Smooth muscle cell (in vitro differentiated cells): ENCODE results near the gene PAFAH1B2. TPM values are rescaled to one million over a fixed set of nuclear protein-coding genes. Genes with fewer than 3 reads are reported as not detected.
A peak's percentile ranks its signal among the peaks of the same experiment; 100 is the strongest.

Experiments used
- DNase-seq: peaks from one replicate; lab custom pipeline; 2025; ENCODE audit not compliant: unreplicated experiment; lab: John Stamatoyannopoulos, UW
- H2AFZ ChIP-seq: fragments of 200-600 bp; sonication (generic); 2 replicates; pipeline ENCODE4 v1.6.0; 2016; ENCODE audit warnings: antibody characterized with exemption, low read depth, mild to moderate bottlenecking
- H3F3A ChIP-seq: fragments of 200-600 bp; sonication (generic); 2 replicates; pipeline ENCODE4 v1.6.0; 2017; ENCODE audit warnings: antibody characterized with exemption, low read depth
- H3K27ac ChIP-seq: fragments of 200-600 bp; sonication (generic); 2 replicates; pipeline ENCODE4 v1.5.1; 2016; ENCODE audit warnings: low read depth, mild to moderate bottlenecking
- H3K27me3 ChIP-seq: fragments of 200-600 bp; sonication (generic); 2 replicates; pipeline ENCODE4 v1.6.1; 2016; ENCODE audit warnings: low read depth, mild to moderate bottlenecking
- H3K36me3 ChIP-seq: fragments of 200-600 bp; sonication (generic); 2 replicates; pipeline ENCODE4 v1.5.1; 2016; ENCODE audit warnings: low read depth
- H3K4me1 ChIP-seq: fragments of 200-600 bp; sonication (generic); 2 replicates; pipeline ENCODE4 v1.5.1; 2016; ENCODE audit warnings: low read depth
- H3K4me2 ChIP-seq: fragments of 200-600 bp; sonication (generic); 2 replicates; pipeline ENCODE4 v1.6.0; 2016; ENCODE audit warnings: mild to moderate bottlenecking
- H3K4me3 ChIP-seq: fragments of 200-600 bp; sonication (generic); 2 replicates; pipeline ENCODE4 v1.5.1; 2016; ENCODE audit warnings: mild to moderate bottlenecking
- H3K79me2 ChIP-seq: fragments of 200-600 bp; sonication (generic); 2 replicates; pipeline ENCODE4 v1.6.0; 2016; ENCODE audit warnings: low read depth, mild to moderate bottlenecking
- H3K9ac ChIP-seq: fragments of 200-600 bp; sonication (generic); 2 replicates; pipeline ENCODE4 v1.6.0; 2016; ENCODE audit warnings: low read depth
- H3K9me3 ChIP-seq: fragments of 200-600 bp; sonication (generic); replicated peaks from 2 replicates; pipeline ENCODE4 v1.5.1; 2016; ENCODE audit warnings: low read depth
- H4K20me1 ChIP-seq: fragments of 200-600 bp; sonication (generic); 2 replicates; pipeline ENCODE4 v1.6.0; 2016; ENCODE audit warnings: low read depth
- CTCF ChIP-seq: fragments of 200-600 bp; sonication (generic); IDR thresholded peaks from 2 replicates; pipeline ENCODE4 v1.5.1; 2017; ENCODE audit warnings: borderline replicate concordance, mild to moderate bottlenecking, antibody characterized with exemption; ENCODE audit not compliant: insufficient read depth, poor library complexity, severe bottlenecking
- WGBS: methylation state at CpG from one replicate; pipeline ENCODE4 v1.1.7; 2016; ENCODE audit warnings: low lambda C conversion rate; 5-methylcytosine and 5-hydroxymethylcytosine counted together
- polyA plus RNA-seq: library from polyadenylated mRNA; unstranded; fragments of >200 nt; fragmentation: Nextera tagmentation; extraction: Ambion mirVana; gene quantifications from 2 replicates; pipeline ENCODE4 v1.2.1, GENCODE V29; 2016
- total RNA-seq: library from RNA; depleted of rRNA; stranded (reverse); fragments of >200 nt; gene quantifications from 2 replicates; pipeline ENCODE4 v1.2.3, GENCODE V29; 2014

Gene PAFAH1B2
- total and polyA plus RNA-seq, 2 experiments from 2014 or later, result 30.7 to 146 TPM

DNA sequence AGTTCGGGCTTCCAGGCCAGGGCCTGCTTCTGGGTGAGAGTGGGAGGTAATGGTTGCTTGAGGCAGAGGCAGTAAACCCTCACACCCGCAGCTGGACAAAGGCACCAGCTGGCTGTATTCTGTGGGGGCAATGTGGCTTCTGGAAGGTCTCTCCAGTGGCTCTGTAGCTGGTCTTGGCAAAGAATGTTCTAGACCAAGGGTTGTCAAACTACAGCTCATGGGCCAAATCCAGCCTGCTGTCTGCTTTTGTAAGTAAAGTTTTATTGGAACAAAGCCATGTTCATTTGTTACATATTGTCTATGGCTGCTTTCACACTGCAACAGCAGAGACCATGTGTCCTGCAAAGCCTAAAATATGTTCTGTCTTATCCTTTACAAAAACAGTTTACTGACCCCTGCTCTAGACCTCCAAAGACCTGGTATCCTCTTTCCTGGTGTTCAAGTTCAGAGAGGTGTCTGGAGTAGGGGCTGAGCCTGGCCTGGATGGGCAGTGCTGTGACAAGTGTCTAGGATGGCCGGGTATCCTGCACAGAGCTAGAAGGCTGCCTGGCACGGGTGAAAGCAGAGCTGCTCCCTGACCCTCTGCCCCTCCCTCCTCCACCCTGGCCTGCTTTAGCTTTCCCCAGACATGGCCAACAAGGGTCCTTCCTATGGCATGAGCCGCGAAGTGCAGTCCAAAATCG lies 58.4 kb downstream of the PAFAH1B2 start:
- DNase-seq, result no peak
- Histone ChIP-seq H3F3A (peaks cover 51% of the 10 kb centered on the region), H3K4me3 (peak overlapping the region; percentile 49), H3K79me2 (peaks cover 50% of the 10 kb centered on the region), H3K9ac (peak overlapping the region; percentile 46), H3K9me3 (no peaks in the 10 kb centered on the region), H3K27me3 (no peaks in the 10 kb centered on the region), H3K4me2 (peak overlapping the region; percentile 85), H3K27ac (peak overlapping the region; percentile 79), H3K36me3 (no peaks in the 10 kb centered on the region), H4K20me1 (peaks cover 59% of the 10 kb centered on the region), H2AFZ (no peak overlapping the region), H3K4me1 (peaks cover 29% of the 10 kb centered on the region)
- 75% methylated on average over 7 of the region's 7 CpGs for WGBS
- no peak for TF ChIP-seq CTCF

DNA sequence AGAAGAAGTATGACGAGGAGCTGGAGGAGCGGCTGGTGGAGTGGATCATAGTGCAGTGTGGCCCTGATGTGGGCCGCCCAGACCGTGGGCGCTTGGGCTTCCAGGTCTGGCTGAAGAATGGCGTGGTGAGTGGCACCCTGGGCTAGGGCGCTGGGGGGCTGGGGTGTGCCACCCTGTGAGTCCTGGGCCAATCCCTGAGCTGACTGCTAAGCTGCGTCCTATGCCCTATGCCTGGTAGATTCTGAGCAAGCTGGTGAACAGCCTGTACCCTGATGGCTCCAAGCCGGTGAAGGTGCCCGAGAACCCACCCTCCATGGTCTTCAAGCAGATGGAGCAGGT lies 59.0 kb downstream of the PAFAH1B2 start:
- Histone ChIP-seq H3K27me3 (no peaks in the 10 kb centered on the region), H4K20me1 (peaks cover 59% of the 10 kb centered on the region), H2AFZ (no peak overlapping the region), H3K9ac (no peak overlapping the region), H3F3A (peaks cover 46% of the 10 kb centered on the region), H3K4me1 (peaks cover 26% of the 10 kb centered on the region), H3K9me3 (no peaks in the 10 kb centered on the region), H3K4me3 (no peak overlapping the region), H3K36me3 (no peaks in the 10 kb centered on the region), H3K4me2 (peak overlapping the region; percentile 85), H3K79me2 (peaks cover 50% of the 10 kb centered on the region), H3K27ac (peak overlapping the region; percentile 79)
- WGBS, result 93% methylated on average over 10 of the region's 10 CpGs
- no peak for TF ChIP-seq CTCF
- no peak for DNase-seq

- no peaks in the 10 kb centered on the region for H3K9me3 ChIP-seq
- peaks cover 59% of the 10 kb centered on the region for H4K20me1 ChIP-seq
- no peak overlapping the region for H3K4me2 ChIP-seq
- H3K4me3 ChIP-seq, result no peak overlapping the region
- no peak overlapping the region for H3K9ac ChIP-seq
- no peak overlapping the region for H2AFZ ChIP-seq
- WGBS, result 91% methylated on average over 17 of the region's 17 CpGs
- H3K27me3 ChIP-seq, result no peaks in the 10 kb centered on the region
- H3K36me3 ChIP-seq, result no peaks in the 10 kb centered on the region
- DNase-seq, result no peak
- TF ChIP-seq CTCF, result no peak
- H3K27ac ChIP-seq, result peak overlapping the region; percentile 79
- peaks cover 46% of the 10 kb centered on the region for H3F3A ChIP-seq
- H3K4me1 ChIP-seq, result peaks cover 18% of the 10 kb centered on the region
- H3K79me2 ChIP-seq, result peaks cover 42% of the 10 kb centered on the region
Observed at GRCh38 chr11:117204283-117205080, 60.4 kb downstream of the PAFAH1B2 start.
